ENCODE results near the gene EXOC3.

EXOC3 gene

GRCh38 chr5:441996-442334 is 1.0 kb upstream of the EXOC3 start:
- no CpG with 5 or more reads among the region's 5 CpGs for WGBS (ENCODE audit: insufficient coverage, insufficient read length)
- Histone ChIP-seq H3K9me3 (ENCODE audit: control insufficient read depth, insufficient read depth, low read length) (no peaks in the 10 kb centered on the region), H3K4me3 (ENCODE audit: low read length) (peak overlapping the region; percentile 88; the same call in 1 of the 2 replicates), H3K4me1 (ENCODE audit: control insufficient read depth, insufficient read depth, low read length) (peaks cover 4% of the 10 kb centered on the region), H3K27ac (ENCODE audit: low read length) (no peak overlapping the region), H3K27me3 (ENCODE audit: control insufficient read depth, insufficient read depth, low read length) (no peaks in the 10 kb centered on the region), H3K36me3 (ENCODE audit: control insufficient read depth, insufficient read depth, low read length) (0 out of 2 replicates have a peak, but pooled peaks cover 5% of the 10 kb centered on the region)
- DNase-seq (ENCODE audit: low read depth, low spot score), result no peak

GRCh38 chr5:443239-444151 is 519 bp downstream of the EXOC3 start:
- Histone ChIP-seq H3K27ac (ENCODE audit: low read length) (no peak overlapping the region), H3K36me3 (ENCODE audit: control insufficient read depth, insufficient read depth, low read length) (peaks cover 20% of the 10 kb centered on the region), H3K4me3 (ENCODE audit: low read length) (peak overlapping the region; percentile 88), H3K27me3 (ENCODE audit: control insufficient read depth, insufficient read depth, low read length) (no peaks in the 10 kb centered on the region), H3K4me1 (ENCODE audit: control insufficient read depth, insufficient read depth, low read length) (peaks cover 4% of the 10 kb centered on the region), H3K9me3 (ENCODE audit: control insufficient read depth, insufficient read depth, low read length) (no peaks in the 10 kb centered on the region)
- no CpG with 5 or more reads among the region's 62 CpGs for WGBS (ENCODE audit: insufficient coverage, insufficient read length)
- no peak for DNase-seq (ENCODE audit: low read depth, low spot score)

GRCh38 chr5:444226-444625 is 1.2 kb downstream of the EXOC3 start:
- H3K4me1 ChIP-seq (ENCODE audit: control insufficient read depth, insufficient read depth, low read length), result peaks cover 4% of the 10 kb centered on the region
- no peak for DNase-seq (ENCODE audit: low read depth, low spot score)
- H3K27ac ChIP-seq (ENCODE audit: low read length), result no peak overlapping the region
- no peaks in the 10 kb centered on the region for H3K27me3 ChIP-seq (ENCODE audit: control insufficient read depth, insufficient read depth, low read length)
- H3K9me3 ChIP-seq (ENCODE audit: control insufficient read depth, insufficient read depth, low read length), result no peaks in the 10 kb centered on the region
- no CpG with 5 or more reads among the region's 8 CpGs for WGBS (ENCODE audit: insufficient coverage, insufficient read length)
- H3K36me3 ChIP-seq (ENCODE audit: control insufficient read depth, insufficient read depth, low read length), result peaks cover 23% of the 10 kb centered on the region
- H3K4me3 ChIP-seq (ENCODE audit: low read length), result no peak overlapping the region

- Histone ChIP-seq H3K4me1 (ENCODE audit: control insufficient read depth, insufficient read depth, low read length) (peaks cover 4% of the 10 kb centered on the region), H3K4me3 (ENCODE audit: low read length) (no peak overlapping the region), H3K27me3 (ENCODE audit: control insufficient read depth, insufficient read depth, low read length) (no peaks in the 10 kb centered on the region), H3K36me3 (ENCODE audit: control insufficient read depth, insufficient read depth, low read length) (peaks cover 26% of the 10 kb centered on the region), H3K27ac (ENCODE audit: low read length) (no peak overlapping the region), H3K9me3 (ENCODE audit: control insufficient read depth, insufficient read depth, low read length) (no peaks in the 10 kb centered on the region)
- WGBS (ENCODE audit: insufficient coverage, insufficient read length), result no CpG with 5 or more reads among the region's 10 CpGs
- no peak for DNase-seq (ENCODE audit: low read depth, low spot score)
These were observed 2.6 kb downstream of the EXOC3 start for GRCh38 chr5:445591-445990.

GRCh38 chr5:446066-446882 is 3.3 kb downstream of the EXOC3 start:
- DNase-seq (ENCODE audit: low read depth, low spot score), result no peak
- Histone ChIP-seq H3K27me3 (ENCODE audit: control insufficient read depth, insufficient read depth, low read length) (no peaks in the 10 kb centered on the region), H3K36me3 (ENCODE audit: control insufficient read depth, insufficient read depth, low read length) (peaks cover 26% of the 10 kb centered on the region), H3K4me1 (ENCODE audit: control insufficient read depth, insufficient read depth, low read length) (peaks cover 4% of the 10 kb centered on the region), H3K27ac (ENCODE audit: low read length) (no peak overlapping the region), H3K9me3 (ENCODE audit: control insufficient read depth, insufficient read depth, low read length) (no peaks in the 10 kb centered on the region), H3K4me3 (ENCODE audit: low read length) (no peak overlapping the region)
- no CpG with 5 or more reads among the region's 19 CpGs for WGBS (ENCODE audit: insufficient coverage, insufficient read length)

GRCh38 chr5:446883-447263 is 3.9 kb downstream of the EXOC3 start:
- H3K36me3 ChIP-seq (ENCODE audit: control insufficient read depth, insufficient read depth, low read length), result peaks cover 26% of the 10 kb centered on the region
- WGBS (ENCODE audit: insufficient coverage, insufficient read length), result no CpG with 5 or more reads among the region's 7 CpGs
- H3K4me3 ChIP-seq (ENCODE audit: low read length), result no peak overlapping the region
- no peaks in the 10 kb centered on the region for H3K9me3 ChIP-seq (ENCODE audit: control insufficient read depth, insufficient read depth, low read length)
- DNase-seq (ENCODE audit: low read depth, low spot score), result no peak
- H3K27ac ChIP-seq (ENCODE audit: low read length), result no peak overlapping the region
- H3K27me3 ChIP-seq (ENCODE audit: control insufficient read depth, insufficient read depth, low read length), result no peaks in the 10 kb centered on the region
- peaks cover 4% of the 10 kb centered on the region for H3K4me1 ChIP-seq (ENCODE audit: control insufficient read depth, insufficient read depth, low read length)

GRCh38 chr5:447501-447900 is 4.5 kb downstream of the EXOC3 start:
- Histone ChIP-seq H3K4me1 (ENCODE audit: control insufficient read depth, insufficient read depth, low read length) (peaks cover 4% of the 10 kb centered on the region), H3K4me3 (ENCODE audit: low read length) (no peak overlapping the region; the same call in 1 of the 2 replicates), H3K27ac (ENCODE audit: low read length) (no peak overlapping the region), H3K9me3 (ENCODE audit: control insufficient read depth, insufficient read depth, low read length) (no peaks in the 10 kb centered on the region), H3K36me3 (ENCODE audit: control insufficient read depth, insufficient read depth, low read length) (peaks cover 26% of the 10 kb centered on the region), H3K27me3 (ENCODE audit: control insufficient read depth, insufficient read depth, low read length) (no peaks in the 10 kb centered on the region)
- no peak for DNase-seq (ENCODE audit: low read depth, low spot score)
- WGBS (ENCODE audit: insufficient coverage, insufficient read length), result no CpG with 5 or more reads among the region's 21 CpGs

GRCh38 chr5:448061-448765 is 5.2 kb downstream of the EXOC3 start:
- DNase-seq (ENCODE audit: low read depth, low spot score), result no peak
- Histone ChIP-seq H3K27ac (ENCODE audit: low read length) (no peak overlapping the region), H3K36me3 (ENCODE audit: control insufficient read depth, insufficient read depth, low read length) (peaks cover 30% of the 10 kb centered on the region), H3K4me1 (ENCODE audit: control insufficient read depth, insufficient read depth, low read length) (peaks cover 4% of the 10 kb centered on the region), H3K9me3 (ENCODE audit: control insufficient read depth, insufficient read depth, low read length) (no peaks in the 10 kb centered on the region), H3K4me3 (ENCODE audit: low read length) (no peak overlapping the region), H3K27me3 (ENCODE audit: control insufficient read depth, insufficient read depth, low read length) (no peaks in the 10 kb centered on the region)
- WGBS (ENCODE audit: insufficient coverage, insufficient read length), result no CpG with 5 or more reads among the region's 21 CpGs

GRCh38 chr5:448766-449090 is 5.8 kb downstream of the EXOC3 start:
- Histone ChIP-seq H3K4me3 (ENCODE audit: low read length) (no peak overlapping the region), H3K27me3 (ENCODE audit: control insufficient read depth, insufficient read depth, low read length) (no peaks in the 10 kb centered on the region), H3K4me1 (ENCODE audit: control insufficient read depth, insufficient read depth, low read length) (peaks cover under 1% of the 10 kb centered on the region), H3K27ac (ENCODE audit: low read length) (no peak overlapping the region), H3K9me3 (ENCODE audit: control insufficient read depth, insufficient read depth, low read length) (no peaks in the 10 kb centered on the region), H3K36me3 (ENCODE audit: control insufficient read depth, insufficient read depth, low read length) (peaks cover 34% of the 10 kb centered on the region)
- no CpG with 5 or more reads among the region's 12 CpGs for WGBS (ENCODE audit: insufficient coverage, insufficient read length)
- no peak for DNase-seq (ENCODE audit: low read depth, low spot score)

- Histone ChIP-seq H3K9me3 (ENCODE audit: control insufficient read depth, insufficient read depth, low read length) (no peaks in the 10 kb centered on the region), H3K27ac (ENCODE audit: low read length) (no peak overlapping the region), H3K27me3 (ENCODE audit: control insufficient read depth, insufficient read depth, low read length) (no peaks in the 10 kb centered on the region), H3K36me3 (ENCODE audit: control insufficient read depth, insufficient read depth, low read length) (peaks cover 34% of the 10 kb centered on the region), H3K4me3 (ENCODE audit: low read length) (no peak overlapping the region), H3K4me1 (ENCODE audit: control insufficient read depth, insufficient read depth, low read length) (no peaks in the 10 kb centered on the region; the same call in 1 of the 2 replicates)
- WGBS (ENCODE audit: insufficient coverage, insufficient read length), result no CpG with 5 or more reads among the region's 5 CpGs
- no peak for DNase-seq (ENCODE audit: low read depth, low spot score)
These were observed 6.2 kb downstream of the EXOC3 start for GRCh38 chr5:449151-449550.

Measured in iPS DF 6.9 (cell line).